ENCODE results near the gene PRDX2.
"Not testable (repeated sequence)": the region's sequence is repeated elsewhere in the genome, so short reads cannot be mapped to it uniquely, and the experiment has no call there.

PRDX2 gene

GRCh38 chr19:12825254-12826131 lies 23.9 kb upstream of the PRDX2 start:
- DNase-seq (ENCODE audit: low read depth) = no peak

GRCh38 chr19:12821761-12822160 lies 20.2 kb upstream of the PRDX2 start:
- no peak for DNase-seq (ENCODE audit: low read depth)

- DNase-seq (ENCODE audit: low read depth) = not testable (repeated sequence)
Measured at GRCh38 chr19:12817810-12818209, 16.2 kb upstream of the PRDX2 start.

- DNase-seq (ENCODE audit: low read depth) = not testable (repeated sequence)
Measured at GRCh38 chr19:12817188-12817587, 15.6 kb upstream of the PRDX2 start.

- DNase-seq (ENCODE audit: low read depth) = no peak
Measured at GRCh38 chr19:12815088-12815487, 13.5 kb upstream of the PRDX2 start.

GRCh38 chr19:12806242-12807081 lies 4.9 kb upstream of the PRDX2 start, which contains the start of gene RNASEH2A:
Gene RNASEH2A, plus strand, starts transcription at chr19:12806584. Its CDS starts 90 bp downstream, at chr19:12806674.
- DNase-seq (ENCODE audit: low read depth) = no peak

GRCh38 chr19:12804051-12804450 lies 2.5 kb upstream of the PRDX2 start:
- no peak for DNase-seq (ENCODE audit: low read depth)

- no peak for DNase-seq (ENCODE audit: low read depth)
Measured at GRCh38 chr19:12802267-12803106, 887 bp upstream of the PRDX2 start.

GRCh38 chr19:12800923-12801465 lies 606 bp downstream of the PRDX2 start:
- DNase-seq (ENCODE audit: low read depth) = no peak

GRCh38 chr19:12800466-12800770 lies 1.2 kb downstream of the PRDX2 start:
- no peak for DNase-seq (ENCODE audit: low read depth)

GRCh38 chr19:12799742-12800465 lies 1.7 kb downstream of the PRDX2 start:
- DNase-seq (ENCODE audit: low read depth) = no peak

- DNase-seq (ENCODE audit: low read depth) = not testable (repeated sequence)
Measured at GRCh38 chr19:12797607-12798006, 4.0 kb downstream of the PRDX2 start.

GRCh38 chr19:12797141-12797587 lies 4.4 kb downstream of the PRDX2 start:
- DNase-seq (ENCODE audit: low read depth) = no peak

- DNase-seq (ENCODE audit: low read depth) = no peak
Measured at GRCh38 chr19:12796146-12797071, 5.2 kb downstream of the PRDX2 start.

GRCh38 chr19:12794971-12795381 lies 6.6 kb downstream of the PRDX2 start:
- no peak for DNase-seq (ENCODE audit: low read depth)

GRCh38 chr19:12794196-12794941 lies 7.2 kb downstream of the PRDX2 start:
- DNase-seq (ENCODE audit: low read depth) = no peak

- DNase-seq (ENCODE audit: low read depth) = no peak
Measured at GRCh38 chr19:12793290-12794195, 8.1 kb downstream of the PRDX2 start.

GRCh38 chr19:12792853-12793289 lies 8.7 kb downstream of the PRDX2 start:
- DNase-seq (ENCODE audit: low read depth) = no peak
